ENCODE results near the gene NPSR1.
"Not testable (repeated sequence)": the region's sequence is repeated elsewhere in the genome, so short reads cannot be mapped to it uniquely, and the experiment has no call there.

NPSR1 gene, protein sequence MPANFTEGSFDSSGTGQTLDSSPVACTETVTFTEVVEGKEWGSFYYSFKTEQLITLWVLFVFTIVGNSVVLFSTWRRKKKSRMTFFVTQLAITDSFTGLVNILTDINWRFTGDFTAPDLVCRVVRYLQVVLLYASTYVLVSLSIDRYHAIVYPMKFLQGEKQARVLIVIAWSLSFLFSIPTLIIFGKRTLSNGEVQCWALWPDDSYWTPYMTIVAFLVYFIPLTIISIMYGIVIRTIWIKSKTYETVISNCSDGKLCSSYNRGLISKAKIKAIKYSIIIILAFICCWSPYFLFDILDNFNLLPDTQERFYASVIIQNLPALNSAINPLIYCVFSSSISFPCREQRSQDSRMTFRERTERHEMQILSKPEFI

DNA sequence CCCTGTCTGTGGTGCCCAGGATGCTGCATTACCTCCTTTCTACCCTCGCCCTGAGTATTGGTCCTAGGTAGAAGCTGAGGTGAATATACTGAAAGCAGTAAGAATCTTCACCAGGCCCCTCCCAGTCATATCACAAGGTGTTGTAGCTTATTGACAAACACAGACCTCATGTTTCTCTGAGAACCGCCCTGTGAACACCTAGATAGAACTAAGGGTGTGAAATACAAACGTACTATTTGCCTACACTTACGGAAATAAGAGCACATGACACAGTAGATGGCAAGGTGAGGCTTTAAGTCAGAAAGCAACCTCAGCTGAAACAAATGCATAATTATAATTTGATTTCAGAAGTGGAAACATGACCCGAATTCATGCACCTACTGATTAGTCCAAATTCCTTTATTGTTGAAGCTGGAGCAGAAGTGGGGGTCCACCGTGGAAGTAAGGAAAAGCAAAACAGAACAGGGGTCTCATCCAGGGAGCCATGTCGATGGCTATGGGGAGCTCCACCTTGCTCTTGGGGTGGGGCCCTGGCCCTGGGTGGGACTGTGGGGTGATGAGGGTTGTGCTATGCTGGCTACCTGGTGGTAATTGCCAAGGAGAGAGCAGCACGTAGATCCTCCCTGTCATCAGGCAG is at the start of gene NPSR1:
Gene NPSR1 (plus strand): TSS at position 587 of the 637 bp plus-strand sequence. CDS start 195 bp downstream, outside the sequence.
- no peak for DNase-seq (ENCODE audit: low read depth)

DNA sequence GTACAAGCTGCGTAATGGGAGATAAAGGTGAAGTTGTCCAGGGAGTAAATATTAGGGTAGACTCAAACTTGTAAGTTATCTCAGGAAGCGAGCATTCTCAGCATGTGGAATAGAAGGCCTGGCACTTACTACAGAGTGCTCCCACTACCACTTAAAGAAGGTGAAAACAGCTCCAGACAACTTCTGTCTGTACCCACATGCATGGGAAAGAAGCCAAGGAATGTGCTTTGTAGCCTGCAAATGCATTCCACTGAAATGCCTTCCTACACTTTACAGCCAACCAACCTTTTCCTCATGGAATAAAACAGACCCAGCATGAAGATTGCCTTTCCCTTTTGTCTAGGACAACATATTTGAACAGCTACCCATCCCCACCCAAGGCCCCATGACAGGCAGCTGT is 45.4 kb upstream of the NPSR1 start:
- DNase-seq (ENCODE audit: low read depth): no peak

DNA sequence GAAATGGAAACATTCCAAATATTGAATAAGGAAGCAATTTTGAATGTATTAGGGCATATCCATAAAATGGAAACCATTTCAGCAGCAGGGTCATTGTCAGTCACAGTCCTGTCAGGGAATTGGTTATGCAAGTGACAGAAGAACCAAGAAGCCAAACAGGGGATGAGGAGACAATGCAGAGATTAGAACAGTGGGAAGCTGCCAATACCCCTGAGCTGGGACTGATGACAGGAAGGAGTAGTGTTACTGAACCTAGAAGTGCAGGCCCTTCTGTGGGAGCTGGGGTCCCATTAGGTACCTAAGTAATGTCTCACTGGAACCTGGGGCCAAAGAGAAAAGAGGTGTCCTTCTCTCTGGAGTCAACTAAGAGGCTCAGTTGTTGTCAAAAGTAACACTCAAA is 37.6 kb upstream of the NPSR1 start:
- DNase-seq (ENCODE audit: low read depth): no peak

DNA sequence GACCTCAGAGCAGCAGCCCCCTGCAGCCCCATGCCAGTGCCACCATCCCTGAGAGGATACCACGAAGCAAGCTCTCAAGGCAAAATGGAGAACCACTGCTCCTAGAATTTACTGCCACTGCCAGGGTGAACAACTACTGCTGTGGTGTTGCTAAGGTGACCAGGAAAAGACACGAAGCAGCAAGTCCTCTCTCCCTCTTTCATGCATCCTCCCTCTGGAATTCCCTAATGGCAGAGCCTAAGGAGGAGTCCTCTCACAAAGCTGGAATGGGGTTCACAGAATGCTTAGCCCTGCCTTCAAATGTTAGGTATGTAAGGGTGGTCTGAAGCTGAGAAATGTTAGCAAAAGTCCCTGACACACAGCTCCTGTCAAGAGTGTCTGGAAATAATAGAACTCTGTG is 35.8 kb upstream of the NPSR1 start:
- no peak for DNase-seq (ENCODE audit: low read depth)

GRCh38 chr7:34622771-34623250 is 35.2 kb upstream of the NPSR1 start:
- no peak for DNase-seq (ENCODE audit: low read depth)

- DNase-seq (ENCODE audit: low read depth): not testable (repeated sequence)
These were observed 29.4 kb upstream of the NPSR1 start for GRCh38 chr7:34628618-34629017.

GRCh38 chr7:34652809-34653208 is 5.2 kb upstream of the NPSR1 start:
- no peak for DNase-seq (ENCODE audit: low read depth)

DNA sequence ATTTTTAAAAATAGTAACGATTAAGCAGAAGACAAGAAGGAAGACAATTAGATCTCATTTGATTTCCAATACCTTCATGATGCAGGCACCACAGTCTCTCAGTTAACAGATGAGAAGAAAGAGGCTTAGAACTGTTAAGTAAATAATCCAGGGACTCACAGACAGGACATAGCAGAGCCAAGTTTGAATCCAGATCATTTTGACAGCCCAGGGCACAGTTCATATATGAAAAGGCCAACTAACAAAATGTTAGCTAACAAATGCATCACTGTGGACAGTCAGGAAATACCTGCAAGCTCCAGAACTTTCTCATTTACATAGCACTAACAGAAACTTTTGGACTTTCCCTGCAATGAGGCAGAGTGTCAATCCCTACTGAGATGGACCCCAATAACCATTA is 4.2 kb upstream of the NPSR1 start:
- DNase-seq (ENCODE audit: low read depth): no peak

GRCh38 chr7:34655384-34655783 is 2.6 kb upstream of the NPSR1 start:
- DNase-seq (ENCODE audit: low read depth): no peak

- no peak for DNase-seq (ENCODE audit: low read depth)
These were observed 2.0 kb upstream of the NPSR1 start for GRCh38 chr7:34656041-34656440.

DNA sequence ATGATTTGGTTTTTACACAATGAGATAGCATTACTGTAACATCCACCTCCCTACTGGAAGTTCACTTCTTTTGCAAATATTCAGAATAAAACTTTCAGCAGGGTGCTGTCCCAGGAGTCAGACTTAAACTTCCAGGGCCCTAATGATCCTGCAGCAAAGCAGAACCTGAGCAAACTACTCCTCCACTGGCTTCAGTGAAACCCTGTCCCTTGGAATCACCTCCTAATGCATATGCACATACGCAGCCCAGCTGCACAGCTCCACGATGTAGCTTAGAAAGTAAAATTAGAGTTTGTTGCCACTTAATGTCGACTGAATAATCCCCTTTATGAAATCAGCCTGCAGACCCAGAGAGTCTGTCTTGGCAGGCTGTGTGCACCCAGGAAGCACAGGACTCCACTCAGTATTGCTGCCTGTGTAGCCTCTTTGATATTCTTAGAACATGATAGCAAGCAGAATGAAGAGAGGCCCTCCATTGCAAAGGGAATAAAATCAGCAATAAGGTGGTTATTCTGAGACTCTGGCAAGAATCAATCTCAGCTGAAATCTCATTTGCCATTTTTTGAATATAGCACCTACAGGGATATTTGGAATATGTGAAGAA is 1.6 kb downstream of the NPSR1 start:
- DNase-seq (ENCODE audit: low read depth): no peak

GRCh38 chr7:34662058-34662708 is 4.2 kb downstream of the NPSR1 start:
- DNase-seq (ENCODE audit: low read depth): no peak

DNA sequence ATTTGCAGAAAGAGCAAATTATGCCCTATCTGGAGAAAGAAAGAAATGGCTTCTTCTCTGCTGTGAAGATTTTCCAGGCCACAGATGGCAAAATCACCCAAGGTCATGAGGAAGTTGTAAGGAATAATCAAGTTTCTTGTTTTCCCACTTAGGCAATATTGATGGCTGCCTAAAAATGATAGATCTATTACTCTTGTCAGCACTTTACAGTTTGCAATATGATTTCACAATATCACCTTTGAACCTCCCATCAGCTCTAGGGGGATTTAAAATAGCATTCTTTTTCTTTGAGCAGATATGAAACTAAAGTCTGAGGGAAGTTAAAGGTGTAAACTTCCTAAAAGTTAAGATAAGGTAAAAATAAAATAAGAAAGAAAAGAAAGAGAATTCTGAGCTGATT is 6.7 kb downstream of the NPSR1 start:
- no peak for DNase-seq (ENCODE audit: low read depth)

- no peak for DNase-seq (ENCODE audit: low read depth)
These were observed 14.4 kb downstream of the NPSR1 start for GRCh38 chr7:34672430-34672829.

DNA sequence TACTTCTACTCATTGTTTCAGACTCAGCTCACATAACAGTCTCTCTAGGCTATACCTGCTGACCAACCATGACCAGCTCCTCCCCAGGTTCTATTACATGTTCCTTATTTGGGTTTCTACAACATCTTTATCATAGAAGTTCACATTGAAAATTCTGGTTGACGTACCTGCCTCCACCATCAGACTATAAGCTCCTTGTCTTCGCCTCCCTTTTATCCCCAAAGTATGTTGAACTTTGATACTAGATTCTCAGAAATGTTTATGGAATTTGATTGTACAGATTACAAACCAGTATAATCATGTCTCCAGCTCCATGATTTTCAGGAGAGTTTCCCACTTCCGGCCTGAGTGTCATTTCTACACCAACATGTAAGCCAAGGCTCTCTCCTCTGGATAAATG is 15.0 kb downstream of the NPSR1 start:
- DNase-seq (ENCODE audit: low read depth): no peak

DNA sequence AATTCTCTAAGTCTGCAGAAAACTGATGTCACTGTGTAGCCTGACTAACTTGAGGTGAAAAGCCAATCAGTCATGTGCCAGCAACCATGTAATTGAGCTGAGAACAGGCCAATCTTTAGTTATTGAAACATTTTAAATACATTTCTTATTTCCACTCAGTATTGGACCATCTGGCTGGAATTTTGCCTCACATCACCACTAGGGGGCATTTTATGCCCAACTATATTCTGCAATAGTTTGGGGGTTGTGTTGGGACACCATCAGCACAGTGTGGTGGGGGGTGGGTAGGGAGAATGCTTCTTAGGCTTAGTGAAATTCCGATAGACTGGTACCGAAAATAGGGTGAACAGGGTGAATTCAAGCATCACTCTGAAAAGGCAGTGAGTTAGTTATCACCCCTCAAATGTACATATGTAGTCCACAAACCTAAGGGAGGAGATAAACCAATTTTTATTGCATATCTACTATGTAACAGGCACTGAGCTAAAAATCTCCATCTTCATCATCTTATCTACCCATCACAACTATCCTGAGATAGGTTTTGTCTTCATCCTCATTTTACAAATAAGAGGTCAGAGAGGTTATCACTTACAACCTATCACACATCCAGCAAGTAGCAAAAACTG is 17.8 kb downstream of the NPSR1 start:
- no peak for DNase-seq (ENCODE audit: low read depth)

DNA sequence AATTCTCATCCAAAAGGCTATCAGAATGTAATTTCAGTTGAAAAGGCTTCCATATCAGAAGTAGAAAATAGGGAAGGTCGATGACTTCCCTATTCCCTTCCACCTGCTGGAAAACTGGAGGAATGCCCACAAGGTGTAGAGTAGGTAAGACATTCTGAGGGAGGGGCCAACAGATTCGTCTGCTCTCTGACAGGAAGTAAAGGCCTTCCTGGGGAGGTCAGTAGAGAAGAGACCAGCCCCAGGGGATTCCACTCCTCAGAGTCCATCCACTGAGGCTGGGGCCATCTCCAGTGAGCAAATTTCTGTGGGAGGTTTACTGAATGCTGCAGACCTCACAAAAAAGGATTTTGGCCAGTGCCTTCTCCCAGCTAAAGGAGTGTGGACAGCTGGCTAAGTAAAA is 19.5 kb downstream of the NPSR1 start:
- DNase-seq (ENCODE audit: low read depth): no peak

- DNase-seq (ENCODE audit: low read depth): no peak
These were observed 29.5 kb downstream of the NPSR1 start for GRCh38 chr7:34687529-34687928.

- no peak for DNase-seq (ENCODE audit: low read depth)
These were observed 38.4 kb downstream of the NPSR1 start for GRCh38 chr7:34696415-34696814.

DNA sequence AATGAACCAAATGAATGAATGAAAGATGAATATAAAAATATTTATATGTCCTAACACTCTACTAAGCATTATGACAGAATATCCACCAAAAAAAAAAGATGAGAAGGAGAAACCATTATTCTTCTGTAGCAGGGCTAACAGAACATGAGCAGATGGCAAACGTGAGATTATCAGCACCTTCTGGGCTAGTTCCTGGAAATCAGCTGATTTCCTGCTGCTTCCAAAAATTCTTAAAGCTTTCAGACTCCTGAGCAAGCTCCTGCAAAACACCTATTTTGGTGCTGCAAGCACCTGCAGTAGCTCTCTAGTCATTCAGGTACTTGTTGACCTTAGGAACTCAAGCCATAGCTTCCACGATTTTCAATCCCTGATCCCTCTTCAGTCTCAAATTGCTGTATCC is 51.8 kb downstream of the NPSR1 start:
- DNase-seq (ENCODE audit: low read depth): no peak

GRCh38 chr7:34718867-34719266 is 60.8 kb downstream of the NPSR1 start:
- DNase-seq (ENCODE audit: low read depth): no peak

GRCh38 chr7:34719636-34720035 is 61.6 kb downstream of the NPSR1 start:
- DNase-seq (ENCODE audit: low read depth): no peak

All from stimulated activated CD8-positive, alpha-beta memory T cell treated with anti-CD3 and anti-CD28 coated beads, Interleukin-12 subunit alpha, Interleukin-12 subunit beta, amount 100 ng/mL, for 4 hours (primary cell).